Activated naive CD8-positive, alpha-beta T cell (primary cell): Measurements from ENCODE around the gene MPPED1.

ENCODE experiments used
- H3K27ac Mint-ChIP-seq: one replicate; pipeline ENCODE4 v1.8.0; 2021; ENCODE audit warnings: mixed read lengths
- H3K27me3 Mint-ChIP-seq: one replicate; pipeline ENCODE4 v1.8.0; 2021; ENCODE audit warnings: mixed read lengths
- H3K36me3 Mint-ChIP-seq: one replicate; pipeline ENCODE4 v1.8.0; 2021; ENCODE audit warnings: mixed read lengths
- H3K4me1 Mint-ChIP-seq: one replicate; pipeline ENCODE4 v1.8.0; 2021; ENCODE audit warnings: low read depth, mixed read lengths
- H3K4me3 Mint-ChIP-seq: one replicate; pipeline ENCODE4 v1.8.0; 2021; ENCODE audit warnings: mild to moderate bottlenecking, mixed read lengths
- H3K9me3 Mint-ChIP-seq: one replicate; pipeline ENCODE4 v1.8.0; 2021; ENCODE audit warnings: low read depth, mixed read lengths

MPPED1 gene

DNA sequence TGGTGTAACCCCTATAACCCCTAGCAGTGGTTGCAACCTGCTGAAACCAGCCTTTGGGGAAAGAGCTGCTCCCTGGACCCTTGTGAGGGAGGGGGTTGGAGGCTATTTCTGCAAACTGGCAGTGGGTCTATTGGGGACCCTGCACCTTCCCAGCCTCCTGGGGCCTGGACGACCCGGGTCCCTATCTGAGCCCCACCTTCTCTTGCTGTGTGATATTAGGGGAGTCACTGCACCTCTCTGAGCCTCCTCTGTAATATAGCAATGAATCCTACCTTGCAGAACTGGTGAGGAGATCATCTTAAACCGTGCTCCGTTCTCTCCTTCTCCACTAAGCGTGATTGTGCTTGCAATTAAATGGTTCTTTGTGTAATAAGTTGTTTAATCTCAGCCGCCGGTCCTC is 24.0 kb upstream of the MPPED1 start:
- Mint-ChIP-seq H3K27me3 (peaks cover 5% of the 10 kb centered on the region), H3K27ac (no peak overlapping the region), H3K9me3 (no peaks in the 10 kb centered on the region), H3K4me3 (no peak overlapping the region), H3K4me1 (peaks cover 3% of the 10 kb centered on the region), H3K36me3 (no peaks in the 10 kb centered on the region)

DNA sequence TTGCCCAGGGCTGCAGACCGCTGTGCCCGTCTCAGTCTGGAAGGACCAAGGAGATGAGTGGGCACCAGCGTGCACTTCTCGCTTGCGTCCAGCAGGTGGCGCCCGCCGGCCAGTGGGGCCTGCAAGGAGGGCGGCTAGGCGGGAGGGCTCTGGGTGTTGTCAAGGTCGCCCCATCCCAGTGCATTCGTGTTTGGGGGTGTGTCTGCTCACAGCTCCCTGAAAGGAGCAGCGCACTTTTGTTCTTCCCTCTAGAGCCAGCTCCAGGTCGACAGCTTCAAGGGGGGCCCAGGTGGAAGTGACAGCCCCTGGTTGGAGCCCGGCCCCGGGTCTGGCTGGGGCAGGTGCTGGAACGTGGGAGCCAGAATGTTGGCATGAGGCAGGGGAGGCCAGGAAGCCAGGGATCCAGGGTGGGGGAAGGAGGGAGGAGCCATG is 23.4 kb upstream of the MPPED1 start:
- no peaks in the 10 kb centered on the region for H3K9me3 Mint-ChIP-seq
- peaks cover 5% of the 10 kb centered on the region for H3K27me3 Mint-ChIP-seq
- no peak overlapping the region for H3K27ac Mint-ChIP-seq
- no peak overlapping the region for H3K4me3 Mint-ChIP-seq
- no peaks in the 10 kb centered on the region for H3K36me3 Mint-ChIP-seq
- peaks cover 3% of the 10 kb centered on the region for H3K4me1 Mint-ChIP-seq

DNA sequence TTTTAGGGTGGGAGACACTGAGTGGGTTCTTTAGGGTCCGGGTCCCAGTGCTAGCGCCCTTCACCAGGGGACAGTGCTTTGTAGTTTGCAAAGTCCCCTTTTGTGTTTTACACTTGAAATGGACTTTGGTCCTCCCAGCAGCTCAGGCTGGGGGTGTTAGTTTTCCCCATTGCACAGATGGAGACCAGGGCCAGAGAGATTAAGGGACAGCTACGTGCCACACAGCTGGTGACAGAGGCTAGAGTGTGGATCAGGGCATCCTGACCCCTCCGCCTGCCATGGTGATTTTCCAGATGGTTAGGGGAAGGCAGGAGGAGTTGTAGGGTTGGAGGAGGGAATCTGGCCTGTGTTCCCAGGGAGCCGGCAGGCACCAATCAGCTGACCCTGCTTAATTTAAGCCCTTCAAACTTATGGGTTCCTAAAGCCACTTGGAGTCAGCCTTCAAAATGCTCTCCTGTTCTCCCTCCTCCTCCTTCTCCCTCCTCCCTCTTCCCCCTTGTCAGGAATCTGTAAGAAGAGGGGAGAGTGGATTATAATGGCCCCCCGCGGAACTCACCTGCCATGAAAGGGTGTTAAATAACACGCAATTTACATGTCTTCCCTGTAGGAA is 22.5 kb upstream of the MPPED1 start:
- Mint-ChIP-seq H3K9me3 (no peaks in the 10 kb centered on the region), H3K27ac (no peak overlapping the region), H3K4me1 (peaks cover 3% of the 10 kb centered on the region), H3K27me3 (peaks cover 5% of the 10 kb centered on the region), H3K4me3 (no peak overlapping the region), H3K36me3 (no peaks in the 10 kb centered on the region)

DNA sequence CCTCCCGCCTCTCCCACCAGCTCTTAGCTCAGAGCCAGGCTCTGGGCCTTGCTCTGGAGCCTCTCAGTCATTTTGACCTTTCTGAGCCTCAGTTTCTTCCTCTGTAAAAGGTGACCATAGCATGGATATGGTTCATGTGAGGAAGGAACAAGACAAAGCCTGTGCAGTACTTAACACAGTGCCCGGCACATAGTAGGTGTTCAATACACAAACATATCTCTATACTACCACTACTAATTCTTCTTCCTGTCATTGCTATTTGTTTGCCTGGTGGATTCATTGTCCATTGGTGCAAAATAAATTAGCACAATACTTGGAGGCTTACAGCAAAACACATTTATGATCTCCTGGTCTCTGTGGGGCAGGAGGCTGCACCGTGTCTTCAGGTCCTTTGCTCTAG is 21.6 kb upstream of the MPPED1 start:
- Mint-ChIP-seq H3K4me1 (peaks cover 3% of the 10 kb centered on the region), H3K27ac (no peak overlapping the region), H3K36me3 (no peaks in the 10 kb centered on the region), H3K9me3 (no peaks in the 10 kb centered on the region), H3K27me3 (peaks cover 5% of the 10 kb centered on the region), H3K4me3 (no peak overlapping the region)

DNA sequence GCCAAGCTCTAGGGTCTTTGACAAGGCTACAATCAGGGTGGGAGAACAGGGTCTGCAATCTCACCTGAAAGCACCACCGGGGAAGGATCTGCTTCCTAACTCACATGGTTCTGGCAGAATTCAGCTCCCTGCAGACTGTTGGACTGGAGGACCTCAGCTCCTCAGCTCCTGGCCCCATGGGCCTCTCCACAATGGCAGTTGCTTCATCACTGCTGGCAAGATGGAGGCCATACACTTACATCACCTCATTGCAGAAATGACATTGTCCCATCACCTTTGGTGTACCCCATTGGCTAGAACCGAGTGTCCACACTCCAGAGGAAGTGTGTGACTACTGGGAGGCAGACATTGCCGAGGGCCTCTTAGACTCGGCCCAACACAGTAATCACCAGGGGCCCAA is 20.9 kb upstream of the MPPED1 start:
- no peak overlapping the region for H3K4me3 Mint-ChIP-seq
- H3K27ac Mint-ChIP-seq: no peak overlapping the region
- H3K4me1 Mint-ChIP-seq: peaks cover under 1% of the 10 kb centered on the region
- H3K27me3 Mint-ChIP-seq: peaks cover 5% of the 10 kb centered on the region
- no peaks in the 10 kb centered on the region for H3K36me3 Mint-ChIP-seq
- no peaks in the 10 kb centered on the region for H3K9me3 Mint-ChIP-seq

DNA sequence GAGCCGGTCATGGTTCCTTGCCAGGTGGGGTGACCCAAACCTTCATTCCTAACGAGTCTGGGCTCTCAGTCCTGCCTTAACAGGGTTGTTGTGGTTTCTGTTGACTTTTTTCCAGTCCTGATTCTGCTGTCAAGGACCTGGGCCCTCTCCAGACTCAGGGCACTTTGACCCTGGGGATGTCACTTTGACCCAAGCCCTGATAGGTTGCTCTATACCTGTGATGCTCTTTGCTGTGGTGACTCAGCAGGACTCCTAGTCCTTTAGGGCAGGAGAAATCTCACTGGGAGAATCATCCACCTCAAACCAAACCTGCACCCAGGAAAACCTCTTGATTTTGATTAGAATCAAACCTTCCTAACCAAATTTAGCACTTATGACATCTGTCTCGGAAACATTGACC is 20.5 kb upstream of the MPPED1 start:
- H3K36me3 Mint-ChIP-seq: no peaks in the 10 kb centered on the region
- peak overlapping the region; percentile 28 for H3K27ac Mint-ChIP-seq
- peaks cover 5% of the 10 kb centered on the region for H3K27me3 Mint-ChIP-seq
- no peaks in the 10 kb centered on the region for H3K4me1 Mint-ChIP-seq
- no peaks in the 10 kb centered on the region for H3K9me3 Mint-ChIP-seq
- no peak overlapping the region for H3K4me3 Mint-ChIP-seq

DNA sequence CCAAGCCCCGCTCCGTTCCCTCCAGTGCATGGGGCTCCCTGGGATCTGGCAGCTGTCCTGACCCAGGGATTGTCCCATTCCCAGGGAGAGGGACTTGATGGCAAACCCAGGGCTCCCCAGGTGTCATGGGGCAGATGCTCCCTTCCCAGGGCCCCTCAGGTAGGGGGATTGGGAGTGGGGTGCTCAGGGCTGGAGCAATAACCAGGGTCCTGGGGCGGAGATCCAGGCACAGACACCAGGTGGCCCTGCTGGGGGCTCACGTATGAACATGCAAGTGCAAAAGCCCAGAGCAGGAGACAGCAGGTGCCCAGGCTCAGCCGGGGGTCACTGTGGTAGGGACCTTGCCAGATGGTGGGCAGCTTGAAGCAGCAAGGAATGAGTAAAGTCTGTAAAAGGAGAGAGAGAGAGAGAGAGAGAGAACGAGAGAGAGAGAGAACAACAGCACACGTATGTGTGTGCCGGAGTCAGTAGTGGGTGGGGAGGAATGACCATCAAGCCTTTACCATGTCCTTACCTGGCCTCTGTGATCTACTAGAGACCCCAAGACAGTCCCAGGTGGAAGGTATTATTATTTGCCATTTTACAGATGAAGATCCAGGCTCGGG is 19.3 kb upstream of the MPPED1 start:
- H3K4me1 Mint-ChIP-seq: no peaks in the 10 kb centered on the region
- peaks cover 4% of the 10 kb centered on the region for H3K27me3 Mint-ChIP-seq
- no peaks in the 10 kb centered on the region for H3K9me3 Mint-ChIP-seq

DNA sequence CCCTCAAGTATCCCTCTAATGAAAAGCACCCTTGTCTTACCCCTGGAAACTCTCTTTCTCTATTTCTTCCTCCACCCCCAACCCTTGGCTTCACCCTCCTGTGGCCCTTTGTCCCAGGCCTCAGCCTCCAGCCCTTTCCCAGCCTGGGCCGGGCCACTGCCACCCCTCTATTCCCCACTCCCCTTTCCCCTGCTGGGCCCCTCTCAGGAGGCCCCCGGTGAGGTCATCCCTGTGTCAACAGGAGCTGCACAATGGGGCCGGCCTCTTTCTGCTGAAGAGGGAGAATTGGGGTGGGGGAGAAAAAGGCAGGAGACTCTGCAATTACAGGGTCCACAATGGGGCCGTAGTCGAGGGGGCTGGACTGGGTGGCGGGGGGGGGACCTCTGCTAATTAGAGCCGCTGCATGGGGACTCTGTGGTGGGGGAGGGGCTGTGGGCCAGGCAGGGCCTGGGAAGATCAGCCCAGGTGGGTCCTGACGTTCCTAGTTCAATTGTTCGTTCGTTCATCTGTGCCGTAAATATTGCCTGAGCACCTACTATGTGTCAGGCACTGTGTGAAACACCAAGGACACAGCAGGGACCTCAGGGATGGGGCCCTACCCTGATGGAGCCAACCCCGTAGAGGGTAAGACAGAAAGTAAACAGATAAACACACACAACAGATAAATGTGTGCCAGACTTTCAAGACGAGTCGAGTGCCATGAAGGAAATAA is 18.5 kb upstream of the MPPED1 start:
- H3K36me3 Mint-ChIP-seq: no peaks in the 10 kb centered on the region

More for the DNA sequence above, 19.3 kb upstream of the MPPED1 start:
- no peaks in the 10 kb centered on the region for H3K36me3 Mint-ChIP-seq
- no peak overlapping the region for H3K4me3 Mint-ChIP-seq
- H3K27ac Mint-ChIP-seq: no peak overlapping the region

DNA sequence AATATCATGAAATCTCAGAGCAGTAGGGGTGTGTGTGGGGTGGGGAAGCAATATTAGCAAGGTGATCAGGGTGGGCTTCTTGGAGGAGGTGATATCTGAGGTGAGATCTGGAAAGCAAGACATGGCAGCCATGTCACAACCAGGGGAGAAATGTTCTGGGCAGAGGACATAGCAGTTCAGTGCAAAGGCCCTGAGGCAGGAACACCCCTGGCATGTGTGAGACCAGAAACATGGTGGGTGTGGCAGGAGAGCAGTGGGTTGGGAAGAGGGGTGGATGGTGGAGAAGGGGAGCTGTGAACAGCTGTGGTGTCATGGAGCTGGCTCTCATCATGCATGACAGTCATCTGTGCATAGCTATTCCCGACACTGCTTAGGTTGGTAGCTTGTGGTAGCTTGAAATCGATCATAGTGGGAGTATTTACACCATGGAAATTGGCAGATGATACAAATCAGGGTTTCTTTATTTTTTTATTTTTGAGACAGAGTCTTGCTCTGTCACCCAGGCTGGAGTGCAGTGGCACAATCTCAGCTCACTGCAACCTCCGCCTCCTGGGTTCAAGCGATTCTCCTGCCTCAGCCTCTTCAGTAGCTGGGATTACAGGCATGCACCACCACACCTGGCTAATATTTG is 17.9 kb upstream of the MPPED1 start:
- H3K9me3 Mint-ChIP-seq: no peaks in the 10 kb centered on the region
- no peaks in the 10 kb centered on the region for H3K4me1 Mint-ChIP-seq
- H3K27ac Mint-ChIP-seq: no peak overlapping the region
- no peaks in the 10 kb centered on the region for H3K27me3 Mint-ChIP-seq
- H3K36me3 Mint-ChIP-seq: no peaks in the 10 kb centered on the region
- no peak overlapping the region for H3K4me3 Mint-ChIP-seq

More for the DNA sequence above, 18.5 kb upstream of the MPPED1 start:
- Mint-ChIP-seq H3K4me3 (no peak overlapping the region), H3K27me3 (peaks cover under 1% of the 10 kb centered on the region), H3K9me3 (no peaks in the 10 kb centered on the region), H3K4me1 (no peaks in the 10 kb centered on the region), H3K27ac (no peak overlapping the region)

DNA sequence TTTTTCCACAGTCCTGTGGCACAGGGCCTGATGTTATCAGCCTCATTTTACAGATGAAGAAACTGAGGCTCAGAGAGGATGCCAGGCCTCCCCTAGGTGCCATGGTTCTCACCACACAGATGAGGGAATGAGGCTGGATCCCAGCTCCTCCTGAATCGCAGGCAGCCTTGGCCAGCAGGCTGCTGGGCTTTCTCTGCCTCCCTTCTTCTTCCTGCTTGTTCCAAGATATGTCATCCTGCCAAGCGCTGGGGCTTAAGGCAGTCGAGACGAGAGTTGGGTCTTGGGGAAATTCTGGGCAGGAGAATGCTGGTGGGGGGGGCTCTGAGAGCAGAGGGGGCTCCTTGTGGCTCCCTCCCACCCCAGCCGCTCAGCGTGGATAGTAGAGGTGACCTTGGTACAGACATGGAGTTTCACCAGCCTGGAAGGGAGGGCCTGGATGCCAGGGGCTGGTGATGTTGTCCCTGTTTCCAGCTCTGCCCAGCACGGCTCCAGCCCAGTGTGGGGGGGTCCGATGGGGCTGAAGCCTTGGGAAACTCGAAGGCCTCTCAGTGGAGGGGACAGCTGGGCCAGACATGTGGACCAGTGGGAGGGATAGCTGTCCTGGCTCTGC is 16.6 kb upstream of the MPPED1 start:
- H3K27me3 Mint-ChIP-seq: no peaks in the 10 kb centered on the region
- no peak overlapping the region for H3K27ac Mint-ChIP-seq
- H3K4me3 Mint-ChIP-seq: no peak overlapping the region
- no peaks in the 10 kb centered on the region for H3K9me3 Mint-ChIP-seq
- no peaks in the 10 kb centered on the region for H3K4me1 Mint-ChIP-seq
- H3K36me3 Mint-ChIP-seq: no peaks in the 10 kb centered on the region

DNA sequence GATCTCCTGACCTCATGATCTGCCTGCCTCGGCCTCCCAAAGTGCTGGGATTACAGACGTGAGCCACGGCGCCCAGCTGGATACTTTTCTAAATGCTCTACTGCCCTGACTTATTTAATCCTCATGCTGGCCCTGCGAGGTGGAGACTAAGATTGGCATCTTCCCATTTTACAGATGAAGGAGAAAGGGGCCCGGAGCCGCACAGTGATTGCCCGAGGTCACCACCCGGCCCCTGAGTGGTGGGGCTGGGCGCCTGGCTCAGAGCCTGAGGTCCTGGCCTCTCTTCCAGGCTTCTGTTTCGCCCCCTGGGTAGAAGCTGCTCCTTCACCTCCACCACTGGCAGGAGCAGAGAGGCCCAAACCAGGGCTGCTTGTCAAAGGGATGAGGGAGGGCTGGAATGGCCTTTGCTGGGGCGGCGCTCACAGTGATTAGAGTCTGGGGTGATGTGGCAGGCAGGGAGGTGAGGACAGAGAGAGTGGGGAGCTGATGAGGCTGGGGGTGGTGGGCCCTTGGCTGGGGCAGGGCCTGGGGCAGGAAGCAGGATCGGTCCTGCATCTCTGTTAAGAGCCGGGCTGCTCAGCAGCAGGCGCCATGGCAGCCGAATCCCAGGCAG is 15.4 kb upstream of the MPPED1 start:
- H3K9me3 Mint-ChIP-seq: no peaks in the 10 kb centered on the region
- H3K36me3 Mint-ChIP-seq: no peaks in the 10 kb centered on the region
- no peaks in the 10 kb centered on the region for H3K4me1 Mint-ChIP-seq
- H3K27me3 Mint-ChIP-seq: no peaks in the 10 kb centered on the region
- no peak overlapping the region for H3K4me3 Mint-ChIP-seq
- no peak overlapping the region for H3K27ac Mint-ChIP-seq

DNA sequence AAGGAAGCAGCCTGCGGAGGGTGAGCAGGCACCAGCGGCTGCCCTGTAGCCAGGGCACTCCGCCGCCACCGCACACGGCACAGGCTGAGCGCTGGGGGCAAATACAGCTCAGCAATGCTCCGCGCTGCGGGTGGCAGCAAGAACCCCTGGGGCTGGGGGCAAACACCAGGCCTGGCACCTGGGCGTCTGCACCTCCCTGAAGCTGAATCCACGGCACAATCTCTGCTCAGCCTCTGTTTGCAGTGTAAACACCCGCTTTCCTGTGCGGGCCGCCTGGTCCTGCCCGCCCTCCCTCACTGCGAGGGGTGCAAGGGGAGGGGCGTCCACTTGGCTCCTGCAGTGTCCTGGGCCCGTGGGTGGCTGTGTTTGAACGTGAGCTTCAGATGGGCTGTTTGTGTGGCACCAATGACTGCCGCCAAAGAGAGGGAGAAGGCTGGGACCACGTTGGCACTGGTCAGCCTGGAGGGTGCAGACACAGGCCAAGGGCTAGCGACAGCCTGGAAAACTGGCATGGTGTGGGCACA is 14.8 kb upstream of the MPPED1 start:
- Mint-ChIP-seq H3K27me3 (no peaks in the 10 kb centered on the region), H3K27ac (no peak overlapping the region), H3K9me3 (no peaks in the 10 kb centered on the region), H3K4me3 (no peak overlapping the region), H3K36me3 (no peaks in the 10 kb centered on the region), H3K4me1 (no peaks in the 10 kb centered on the region)

DNA sequence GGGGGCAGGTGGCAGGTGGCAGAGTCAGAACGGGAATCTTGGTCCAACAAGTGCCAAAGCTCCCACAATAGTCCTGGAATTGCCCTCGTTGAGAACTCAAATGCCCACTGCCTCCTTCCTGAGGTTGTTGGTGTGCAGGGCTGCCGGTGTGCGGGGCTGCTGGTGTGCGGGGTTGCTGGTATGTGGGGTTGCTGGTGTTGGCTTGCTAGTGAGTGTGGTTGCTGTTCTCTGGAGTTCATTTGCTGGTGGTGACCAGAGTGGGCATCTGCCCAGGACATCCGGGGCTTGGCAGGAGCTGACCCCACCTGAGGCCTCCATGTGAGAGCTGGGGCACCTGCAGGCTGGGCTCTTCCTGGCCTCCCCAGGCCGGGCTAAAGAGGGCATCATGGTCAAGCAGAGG is 14.0 kb upstream of the MPPED1 start:
- Mint-ChIP-seq H3K4me1 (no peaks in the 10 kb centered on the region), H3K9me3 (no peaks in the 10 kb centered on the region), H3K27ac (no peak overlapping the region), H3K36me3 (no peaks in the 10 kb centered on the region), H3K27me3 (no peaks in the 10 kb centered on the region), H3K4me3 (no peak overlapping the region)

DNA sequence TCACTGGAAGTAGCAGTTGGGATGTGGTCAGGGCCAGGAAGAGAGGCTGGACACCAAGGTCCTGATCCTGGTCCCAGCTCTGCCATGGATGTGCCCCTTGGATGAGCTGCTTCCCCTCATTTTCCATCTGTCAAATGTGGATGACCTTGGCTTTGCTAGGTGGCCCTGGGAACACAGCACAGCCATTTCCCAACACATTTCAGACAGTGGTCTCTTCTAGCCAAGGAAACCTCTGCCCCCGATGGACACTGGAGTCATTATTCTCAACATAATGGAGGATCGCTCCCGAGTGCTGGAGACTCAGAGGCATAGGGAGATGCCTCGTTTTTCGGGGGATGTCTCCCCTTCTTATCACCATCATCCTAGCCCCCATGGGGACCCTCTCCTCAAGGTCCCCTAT is 13.6 kb upstream of the MPPED1 start:
- Mint-ChIP-seq H3K9me3 (no peaks in the 10 kb centered on the region), H3K4me1 (no peaks in the 10 kb centered on the region), H3K4me3 (no peak overlapping the region), H3K27ac (no peak overlapping the region), H3K36me3 (no peaks in the 10 kb centered on the region), H3K27me3 (no peaks in the 10 kb centered on the region)
